GM10847 (cell line): Measurements from ENCODE around the gene CUL9.

ENCODE experiments used
- POLR2A ChIP-seq: IDR thresholded peaks from 2 replicates; pipeline ENCODE4 v1.6.1; 2011; ENCODE audit not compliant: insufficient read length; ENCODE audit errors: extremely low read depth

Gene CUL9

GRCh38 chr6:43181942-43182860 is at the start of gene CUL9:
CUL9 (plus strand) TSS chr6:43182196; CDS start chr6:43184311, 2,115 bp downstream.
- peak; percentile 86 for TF ChIP-seq POLR2A

GRCh38 chr6:43138267-43138666 is 43.7 kb upstream of the CUL9 start:
- TF ChIP-seq POLR2A: no peak

- no peak for TF ChIP-seq POLR2A
Observed at GRCh38 chr6:43141644-43142043, 40.4 kb upstream of the CUL9 start.

GRCh38 chr6:43142101-43142500 is 39.9 kb upstream of the CUL9 start:
- TF ChIP-seq POLR2A: no peak

DNA sequence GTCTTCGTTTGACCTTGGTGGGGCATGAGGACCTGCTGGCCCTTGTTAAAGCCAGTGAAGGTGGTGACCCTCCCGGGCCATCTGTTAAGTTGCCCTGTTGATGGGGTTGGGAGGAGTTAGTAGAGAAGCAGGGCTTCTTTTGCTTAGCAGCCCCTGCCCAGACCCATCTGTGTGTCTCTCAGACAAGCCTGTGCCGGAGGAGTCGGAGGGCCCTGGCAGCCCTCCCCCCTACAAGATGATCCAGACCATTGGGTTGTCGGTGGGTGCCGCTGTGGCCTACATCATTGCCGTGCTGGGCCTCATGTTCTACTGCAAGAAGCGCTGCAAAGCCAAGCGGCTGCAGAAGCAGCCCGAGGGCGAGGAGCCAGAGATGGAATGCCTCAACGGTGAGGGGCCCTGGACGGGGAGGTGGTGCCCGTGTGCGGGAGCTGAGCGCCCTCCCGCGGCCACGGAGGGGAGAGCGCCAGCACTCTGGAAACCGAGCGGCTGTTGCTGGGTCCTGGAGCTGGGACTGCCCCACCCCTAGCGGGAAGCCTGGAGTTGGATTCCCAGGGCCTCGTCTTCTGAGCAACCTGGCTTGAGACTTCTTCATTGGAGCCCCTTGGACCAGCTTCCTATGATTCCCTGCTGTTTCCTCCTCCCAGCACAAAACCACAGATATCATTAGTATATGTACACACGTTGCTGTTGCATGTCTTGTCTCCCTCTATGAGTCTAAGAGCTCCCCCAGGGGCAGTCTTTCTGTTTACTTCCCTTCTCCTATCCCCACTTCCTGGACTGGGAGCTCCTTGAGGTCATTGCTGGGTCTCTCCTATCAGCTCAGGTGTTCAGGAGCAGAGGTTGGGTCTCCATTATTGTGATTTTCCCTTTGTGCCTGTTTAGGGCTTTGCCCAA is 38.5 kb upstream of the CUL9 start:
- TF ChIP-seq POLR2A: no peak

GRCh38 chr6:43144879-43145278 is 37.1 kb upstream of the CUL9 start:
- no peak for TF ChIP-seq POLR2A

- no peak for TF ChIP-seq POLR2A
Observed at GRCh38 chr6:43146261-43146660, 35.7 kb upstream of the CUL9 start.

DNA sequence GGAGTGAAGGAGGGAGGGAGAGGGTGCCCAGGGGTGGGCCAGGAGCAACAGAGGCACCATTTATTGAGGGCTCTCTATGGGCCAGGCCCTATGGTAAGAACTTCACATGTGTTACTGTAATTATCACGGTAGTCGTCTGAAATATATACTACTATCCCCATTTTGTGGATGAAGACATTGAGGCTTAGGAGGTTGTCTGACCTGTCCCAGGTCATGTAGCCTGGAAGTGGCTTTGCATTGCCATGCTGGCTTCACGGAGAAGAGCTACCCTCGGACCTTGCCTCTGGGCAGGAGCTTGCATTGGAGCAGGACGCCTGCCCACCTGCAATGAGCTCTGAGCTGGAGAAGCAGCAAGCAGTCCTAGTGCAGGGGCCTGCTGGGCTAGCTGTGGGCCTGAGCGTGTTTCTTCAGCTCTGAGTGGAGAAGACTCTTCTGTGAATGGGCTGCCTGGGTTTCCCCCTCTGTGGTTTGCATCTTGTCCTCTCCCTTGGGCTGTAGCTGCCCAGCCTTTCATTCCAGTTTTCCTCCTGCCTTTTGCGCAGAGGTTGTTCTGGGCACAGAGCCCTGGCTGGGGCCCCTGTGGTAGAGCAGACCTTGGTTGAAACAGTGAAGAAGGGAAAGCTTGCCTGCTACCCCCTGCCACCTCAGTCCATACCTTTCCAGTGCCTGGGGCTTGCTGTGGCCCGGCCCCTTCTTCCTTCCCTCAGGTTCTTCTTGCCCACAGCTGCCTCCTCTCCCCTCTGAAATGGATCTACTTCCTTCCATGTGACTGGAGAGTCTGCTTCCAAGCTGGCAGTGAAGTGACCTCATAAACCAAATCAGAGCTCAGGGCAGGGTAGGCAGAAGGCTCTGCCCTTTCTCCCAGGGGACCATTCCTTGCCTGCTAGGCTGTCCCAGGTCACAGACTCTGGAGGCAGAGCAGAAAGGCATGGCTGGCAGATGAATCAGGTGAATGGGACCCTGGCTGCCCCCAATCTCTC is 35.0 kb upstream of the CUL9 start:
- TF ChIP-seq POLR2A: no peak

- no peak for TF ChIP-seq POLR2A
Observed at GRCh38 chr6:43147691-43148477, 34.1 kb upstream of the CUL9 start.

GRCh38 chr6:43149265-43149664 is 32.7 kb upstream of the CUL9 start:
- TF ChIP-seq POLR2A: no peak

- no peak for TF ChIP-seq POLR2A
Observed at GRCh38 chr6:43150051-43150751, 31.8 kb upstream of the CUL9 start.

DNA sequence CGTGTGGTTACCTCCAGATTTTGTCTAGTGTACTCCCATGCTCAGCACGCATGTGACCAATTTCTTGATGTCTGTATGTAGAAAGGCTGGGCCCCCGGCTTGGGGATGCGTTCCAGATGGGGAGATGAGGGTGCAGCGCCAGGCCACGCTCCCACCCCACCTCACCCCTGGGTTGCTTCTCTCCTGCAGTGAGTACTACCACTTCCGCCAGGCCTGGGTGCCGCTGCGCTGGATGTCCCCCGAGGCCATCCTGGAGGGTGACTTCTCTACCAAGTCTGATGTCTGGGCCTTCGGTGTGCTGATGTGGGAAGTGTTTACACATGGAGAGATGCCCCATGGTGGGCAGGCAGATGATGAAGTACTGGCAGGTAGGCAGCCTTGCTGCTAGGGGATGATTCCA is 22.4 kb upstream of the CUL9 start:
- TF ChIP-seq POLR2A: no peak

DNA sequence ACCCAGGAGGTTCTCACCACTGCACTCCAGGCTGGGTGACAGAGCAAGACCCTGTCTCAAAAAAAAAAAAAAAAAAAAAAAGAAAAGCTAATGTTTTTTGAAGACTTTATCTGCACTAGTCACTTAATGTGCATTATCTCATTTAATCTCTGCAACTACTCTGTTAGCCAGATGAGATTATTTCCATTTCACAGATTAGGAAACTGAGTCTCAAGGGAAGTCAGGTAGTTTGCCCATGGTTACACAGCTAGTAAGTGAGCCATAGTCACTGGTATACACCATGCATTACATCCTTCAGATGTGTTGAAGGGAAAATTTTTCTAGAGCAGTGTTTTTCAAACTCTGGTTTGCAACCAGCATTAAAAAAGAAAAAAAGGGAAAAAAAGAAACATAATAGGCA is 18.1 kb upstream of the CUL9 start:
- TF ChIP-seq POLR2A: no peak
